GM12878 (cell line): ENCODE results near the gene NRP2. TPM values are rescaled to one million over a fixed set of nuclear protein-coding genes. Genes with fewer than 3 reads are reported as not detected.

ENCODE experiments used
- ATAC-seq: fragments of 200-7000 bp; cut with Tn5 transposase; 3 replicates; pipeline ENCODE4 v1.9.1; 2020; ENCODE audit warnings: mild to moderate bottlenecking, moderate library complexity
- BruUV-seq: library from RNA; stranded (reverse); fragments of 400-500 nt; replicated peaks from 2 replicates; lab custom pipeline; 2021; lab: Mats Ljungman, UMichigan
- CTCF ChIA-PET: fragments of 300-600 bp; sonication (Branson Sonifier 250); formaldehyde crosslinking; extraction: SDS; loops from one replicate; lab custom pipeline; 2021; ENCODE audit warnings: inconsistent platforms; lab: Yijun Ruan, JAX
- POLR2A ChIA-PET: fragments of 350-600 bp; formaldehyde crosslinking; extraction: SDS; loops from one replicate; lab custom pipeline; 2021; ENCODE audit warnings: inconsistent platforms; lab: Charles Lee
- RAD21 ChIA-PET: fragments of 300-600 bp; sonication (Branson Sonifier 250); formaldehyde crosslinking; loops from one replicate; lab custom pipeline; 2023; ENCODE audit warnings: antibody characterized with exemption; ENCODE audit not compliant: unreplicated experiment; lab: Charles Lee
- SMC1A ChIA-PET: fragments of 300-600 bp; sonication (Branson Sonifier 250); formaldehyde crosslinking; loops from one replicate; lab custom pipeline; 2023; ENCODE audit not compliant: unreplicated experiment, uncharacterized antibody; lab: Charles Lee
- DNase-seq: peaks from one replicate; pipeline ENCODE4 v3.0.0-alpha.2; 2011; ENCODE audit warnings: low read depth, low spot score
- FAIRE-seq: peaks from 3 replicates; lab custom pipeline; 2011; peaks lifted over from hg19 to GRCh38; lab: Jason Lieb, UNC
- H2AFZ ChIP-seq: 2 replicates; pipeline ENCODE4 v1.6.0; 2011; ENCODE audit warnings: low read depth, low read length, control low read depth; ENCODE audit not compliant: control insufficient read depth
- H3K27ac ChIP-seq: 2 replicates; pipeline ENCODE4 v1.5.1; 2011; ENCODE audit warnings: control low read depth; ENCODE audit not compliant: control insufficient read depth, insufficient read depth
- H3K27me3 ChIP-seq, 2 experiments: replicated peaks in 1 of 2; 2 replicates each; pipeline versions ENCODE4 v1.6.0 to v1.6.1; 2011; ENCODE audit warnings: low read length in 1 of 2; ENCODE audit not compliant: control insufficient read depth in 2 of 2, insufficient read depth in 2 of 2
- H3K36me3 ChIP-seq, 2 experiments: 2 replicates each; pipeline ENCODE4 v1.5.1; 2011; ENCODE audit warnings: low read length in 1 of 2; ENCODE audit not compliant: control insufficient read depth in 2 of 2, insufficient read depth in 2 of 2
- H3K4me1 ChIP-seq: 2 replicates; pipeline ENCODE4 v1.6.1; 2011; ENCODE audit warnings: mild to moderate bottlenecking, low read length, moderate library complexity, mixed read lengths; ENCODE audit not compliant: control insufficient read depth, insufficient read depth
- H3K4me2 ChIP-seq: 2 replicates; pipeline ENCODE4 v1.6.0; 2011; ENCODE audit warnings: control low read depth; ENCODE audit not compliant: control insufficient read depth, insufficient read depth
- H3K4me3 ChIP-seq: fragments of 200-600 bp; sonication (generic); 2 replicates; pipeline ENCODE4 v1.5.1; 2016
- H3K79me2 ChIP-seq: 2 replicates; pipeline ENCODE4 v1.6.0; 2011; ENCODE audit warnings: low read length; ENCODE audit not compliant: control insufficient read depth, insufficient read depth
- H3K9ac ChIP-seq: 2 replicates; pipeline ENCODE4 v1.8.0; 2011; ENCODE audit warnings: low read length, control low read depth, mixed read lengths; ENCODE audit not compliant: control insufficient read depth, insufficient read depth
- H3K9me3 ChIP-seq: replicated peaks from 3 replicates; pipeline ENCODE4 v1.5.1; 2011; ENCODE audit warnings: mild to moderate bottlenecking, low read length; ENCODE audit not compliant: control insufficient read depth, insufficient read depth
- H4K20me1 ChIP-seq: 2 replicates; pipeline ENCODE4 v1.6.0; 2011; ENCODE audit not compliant: control insufficient read depth, insufficient read depth
- BHLHE40 ChIP-seq, 2 experiments: fragments of 450-650 bp in 1 of 2; IDR thresholded peaks; 2 replicates each; pipeline ENCODE4 v1.6.1; 2011 to 2017; ENCODE audit warnings: low read depth in 2 of 2, borderline replicate concordance in 1 of 2, improper control_type of control experiment in 1 of 2, low read length in 1 of 2, mild to moderate bottlenecking in 1 of 2
- CBX3 ChIP-seq: fragments of 200-600 bp; sonication (generic); IDR thresholded peaks from 2 replicates; pipeline ENCODE4 v1.6.1; 2016; ENCODE audit warnings: low read depth, borderline replicate concordance
- DPF2 ChIP-seq: fragments of 450-650 bp; IDR thresholded peaks from 2 replicates; pipeline ENCODE4 v1.6.1; 2017; ENCODE audit warnings: mild to moderate bottlenecking
- E2F4 ChIP-seq: IDR thresholded peaks from 2 replicates; pipeline ENCODE4 v1.6.1; 2012; ENCODE audit warnings: low read depth, low read length, improper control_type of control experiment
- ETV6 ChIP-seq, 2 experiments: fragments of 450-650 bp in 1 of 2; IDR thresholded peaks in 1 of 2; conservative IDR thresholded peaks in 1 of 2; 2 replicates each; pipeline ENCODE4 v1.6.1; 2014; ENCODE audit warnings: antibody characterized with exemption in 1 of 2, borderline replicate concordance in 1 of 2, low read depth in 1 of 2, mild to moderate bottlenecking in 1 of 2, moderate library complexity in 1 of 2
- FOXK2 ChIP-seq: fragments of 450-650 bp; IDR thresholded peaks from 2 replicates; pipeline ENCODE4 v1.6.1; 2017; ENCODE audit warnings: mild to moderate bottlenecking, moderate library complexity
- FOXM1 ChIP-seq: IDR thresholded peaks from 2 replicates; pipeline ENCODE4 v1.6.1; 2012; ENCODE audit warnings: low read depth, mild to moderate bottlenecking, inconsistent platforms, low read length, moderate library complexity
- IKZF2 ChIP-seq, 2 experiments: fragments of 450-650 bp; IDR thresholded peaks; 2 replicates each; pipeline ENCODE4 v1.6.1; 2017; ENCODE audit warnings: mild to moderate bottlenecking in 2 of 2, moderate library complexity in 2 of 2
- KDM1A ChIP-seq: fragments of 200-600 bp; sonication (generic); IDR thresholded peaks from 2 replicates; pipeline ENCODE4 v1.6.1; 2016; ENCODE audit warnings: borderline replicate concordance
- MAX ChIP-seq: IDR thresholded peaks from 2 replicates; pipeline ENCODE4 v1.6.1; 2012; ENCODE audit warnings: low read depth, low read length, improper control_type of control experiment
- MXI1 ChIP-seq: fragments of 150-350 bp; IDR thresholded peaks from 2 replicates; pipeline ENCODE4 v1.6.1; 2011; ENCODE audit warnings: low read depth, mild to moderate bottlenecking, inconsistent platforms, low read length, improper control_type of control experiment
- NBN ChIP-seq: fragments of 450-650 bp; IDR thresholded peaks from 2 replicates; pipeline ENCODE4 v1.6.1; 2016
- PKNOX1 ChIP-seq: fragments of 450-650 bp; IDR thresholded peaks from 2 replicates; pipeline ENCODE4 v1.6.1; 2016; ENCODE audit warnings: mild to moderate bottlenecking
- POLR2A ChIP-seq: IDR thresholded peaks from 2 replicates; pipeline ENCODE4 v1.6.1; 2011; ENCODE audit warnings: low read depth, mild to moderate bottlenecking, low read length
- SMARCA5 ChIP-seq: fragments of 450-650 bp; IDR thresholded peaks from 2 replicates; pipeline ENCODE4 v1.6.1; 2017; ENCODE audit warnings: mild to moderate bottlenecking
- STAT1 ChIP-seq: fragments of 450-650 bp; conservative IDR thresholded peaks from 2 replicates; pipeline ENCODE4 v1.6.1; 2014; ENCODE audit warnings: antibody characterized with exemption, mild to moderate bottlenecking
- STAT3 ChIP-seq: IDR thresholded peaks from 2 replicates; pipeline ENCODE4 v1.6.1; 2011; ENCODE audit warnings: low read depth, low read length, improper control_type of control experiment
- ZBTB40 ChIP-seq: fragments of 450-650 bp; IDR thresholded peaks from 2 replicates; pipeline ENCODE4 v1.6.1; 2016; ENCODE audit warnings: mild to moderate bottlenecking, moderate library complexity, borderline replicate concordance
- ZNF217 ChIP-seq: fragments of 450-650 bp; IDR thresholded peaks from 2 replicates; pipeline ENCODE4 v1.6.1; 2017; ENCODE audit warnings: antibody characterized with exemption, mild to moderate bottlenecking
- ZZZ3 ChIP-seq: IDR thresholded peaks from 2 replicates; pipeline ENCODE4 v1.6.1; 2011; ENCODE audit warnings: low read depth; ENCODE audit not compliant: control insufficient read depth, insufficient read length
- WGBS: methylation state at CpG from one replicate; pipeline ENCODE4 v1.1.6; 2016; ENCODE audit warnings: low lambda C conversion rate; ENCODE audit not compliant: insufficient replicate concordance, insufficient coverage; ENCODE audit errors: missing lambda C conversion rate; 5-methylcytosine and 5-hydroxymethylcytosine counted together
- in situ Hi-C: fragments of 300-500 bp; cut with MboI; formaldehyde crosslinking; loops from 9 replicates; pipeline ENCODE4 v1.14.3; 2018; ENCODE audit warnings: mixed read lengths
- intact Hi-C: fragments of 100-400 bp; cut with micrococcal nuclease; formaldehyde crosslinking; loops from one replicate; pipeline ENCODE4 v1.14.2; 2022; ENCODE audit not compliant: unreplicated experiment
- polyA plus RNA-seq, 11 experiments: library from polyadenylated mRNA; depleted of rRNA in 4 of 11; unstranded in 6 of 11; stranded (reverse) in 5 of 11; fragments of >200 nt; fragmentation: Nextera tagmentation in 4 of 11; fragmentation: Illumina TruSeq in 1 of 11; extraction: Ambion mirVana in 4 of 11; extraction: Trizol in 1 of 11; gene quantifications; 1 replicate in 1 of 11; 2 replicates in 10 of 11; pipeline versions ENCODE4 v1.2.1 to v1.2.3, GENCODE V29; 2011 to 2016; ENCODE audit warnings: inconsistent platforms in 2 of 11, missing spikeins in 2 of 11, low read depth in 1 of 11
- total RNA-seq, 4 experiments: library from RNA; depleted of rRNA in 3 of 4; stranded (reverse); fragments of >200 nt in 3 of 4; fragmentation: Illumina TruSeq in 1 of 4; extraction: Trizol in 1 of 4; gene quantifications; 2 replicates each; pipeline versions ENCODE4 v1.2.1 to v1.2.3, GENCODE V29; 2013 to 2021

NRP2 gene
- total and polyA plus RNA-seq, 10 of the 15 experiments (the other 5 are each of a cell fraction or from before 2014, with no cell fraction given) = 0.06 to 1.2 (median 0.46) TPM

- TF ChIP-seq BHLHE40 (IDR thresholded peaks at IDR 0.05; ENCODE audit: borderline replicate concordance in 1 of 2, low read depth in 2 of 2, low read length in 1 of 2) = no peak
- no peak for TF ChIP-seq SMARCA5
- no peak for TF ChIP-seq CBX3
- no peak for TF ChIP-seq ZZZ3
- TF ChIP-seq IKZF2 (IDR thresholded peaks at IDR 0.05) = no peak
- TF ChIP-seq POLR2A = no peak
- no peak for TF ChIP-seq PKNOX1
- TF ChIP-seq STAT1 = no peak
- TF ChIP-seq FOXK2 = no peak
- TF ChIP-seq DPF2 = no peak
Measured at GRCh38 chr2:205656941-205657340, 25.4 kb upstream of the NRP2 start (continued).

GRCh38 chr2:205657579-205657978 is 24.7 kb upstream of the NRP2 start:
- Histone ChIP-seq H3K36me3 (no peaks in the 10 kb centered on the region), H3K4me2 (no peak overlapping the region), H3K4me1 (no peaks in the 10 kb centered on the region; the same call in 1 of the 2 replicates), H3K9me3 (no peaks in the 10 kb centered on the region), H3K9ac (no peak overlapping the region), H3K4me3 (no peak overlapping the region), H4K20me1 (no peaks in the 10 kb centered on the region), H3K27me3 (peaks cover 0 to 7% of the 10 kb centered on the region in 2 experiments; a peak in 3 of 4 replicates), H2AFZ (no peak overlapping the region), H3K27ac (no peak overlapping the region), H3K79me2 (no peaks in the 10 kb centered on the region)
- in situ Hi-C loops = no loop called here
- intact Hi-C loops = no loop called here
- WGBS = 2% methylated on average over 3 of the region's 3 CpGs
- POLR2A ChIA-PET = no interaction called here
- BruUV-seq = no TSS peak
- SMC1A ChIA-PET = no interaction called here
- CTCF ChIA-PET = interaction anchor here (1.0 kb wide), 1 partner anchor 100 kb away, joined by 3 read pairs; no protein-coding TSS in a partner anchor
- RAD21 ChIA-PET = no interaction called here
- no peak for ATAC-seq
- DNase-seq = no peak
- FAIRE-seq = no peak
- TF ChIP-seq KDM1A (no peak), MXI1 (no peak), ZBTB40 (no peak), ETV6 (conservative IDR thresholded peaks at IDR 0.05 in 1 of 2, IDR thresholded peaks at IDR 0.05 in 1 of 2; ENCODE audit: borderline replicate concordance in 1 of 2, low read depth in 1 of 2) (no peak), STAT3 (no peak), MAX (no peak), FOXM1 (no peak), ZNF217 (no peak), NBN (no peak), SMARCA5 (no peak), E2F4 (no peak)
